Thymus (tissue), 11 donors: ENCODE measurements around the gene TRMT44. TPM values are rescaled to one million over a fixed set of nuclear protein-coding genes. Genes with fewer than 3 reads are reported as not detected.

ENCODE experiments used
- DNase-seq, 9 donors: peaks; one replicate each; pipeline ENCODE4 v3.0.0-alpha.2; 2013; ENCODE audit warnings: low spot score in 9 of 9, low read depth in 6 of 9, missing footprints in 1 of 9
- H3K27ac ChIP-seq, 2 donors: one replicate each; pipeline ENCODE4 v1.5.1; 2013; ENCODE audit warnings: control low read depth in 1 of 2, low read depth in 1 of 2, low read length in 1 of 2, mild to moderate bottlenecking in 1 of 2, moderate library complexity in 1 of 2
- H3K27me3 ChIP-seq, 2 donors: one replicate each; pipeline ENCODE4 v1.5.1; 2013; ENCODE audit warnings: low read length in 1 of 2; ENCODE audit not compliant: control insufficient read depth in 2 of 2, insufficient read depth in 1 of 2
- H3K36me3 ChIP-seq, 2 donors: one replicate each; pipeline ENCODE4 v1.5.1; 2013; ENCODE audit warnings: low read length in 1 of 2, mild to moderate bottlenecking in 1 of 2, moderate library complexity in 1 of 2; ENCODE audit not compliant: control insufficient read depth in 2 of 2, insufficient read depth in 2 of 2
- H3K4me1 ChIP-seq, 2 donors: one replicate each; pipeline ENCODE4 v1.5.1; 2013; ENCODE audit warnings: low read length in 2 of 2; ENCODE audit not compliant: control insufficient read depth in 2 of 2, insufficient read depth in 2 of 2
- H3K4me3 ChIP-seq, 2 donors: one replicate each; pipeline ENCODE4 v1.5.1; 2013; ENCODE audit warnings: low read length in 2 of 2, control low read depth in 1 of 2, mild to moderate bottlenecking in 1 of 2
- H3K9me3 ChIP-seq, 2 donors: one replicate each; pipeline ENCODE4 v1.5.1; 2013; ENCODE audit warnings: low read length in 1 of 2, mild to moderate bottlenecking in 1 of 2; ENCODE audit not compliant: control insufficient read depth in 2 of 2, insufficient read depth in 1 of 2
- WGBS: extraction: QIAGEN DNeasy Blood & Tissue Kit; methylation state at CpG from one replicate; pipeline ENCODE4 v1.1.7; 2013; 5-methylcytosine and 5-hydroxymethylcytosine counted together
- polyA plus RNA-seq: library from polyadenylated mRNA; stranded (reverse); fragments of 200-250 nt; gene quantifications from one replicate; pipeline ENCODE4 v1.2.3, GENCODE V29; 2013
- total RNA-seq: library from RNA; stranded (reverse); fragments of 120-200 nt; gene quantifications from one replicate; pipeline ENCODE4 v1.2.4, GENCODE V29; 2013
- donor health status: healthy.

TRMT44 gene
- total and polyA plus RNA-seq, 2 donors: 8.4 to 9.5 TPM

DNA sequence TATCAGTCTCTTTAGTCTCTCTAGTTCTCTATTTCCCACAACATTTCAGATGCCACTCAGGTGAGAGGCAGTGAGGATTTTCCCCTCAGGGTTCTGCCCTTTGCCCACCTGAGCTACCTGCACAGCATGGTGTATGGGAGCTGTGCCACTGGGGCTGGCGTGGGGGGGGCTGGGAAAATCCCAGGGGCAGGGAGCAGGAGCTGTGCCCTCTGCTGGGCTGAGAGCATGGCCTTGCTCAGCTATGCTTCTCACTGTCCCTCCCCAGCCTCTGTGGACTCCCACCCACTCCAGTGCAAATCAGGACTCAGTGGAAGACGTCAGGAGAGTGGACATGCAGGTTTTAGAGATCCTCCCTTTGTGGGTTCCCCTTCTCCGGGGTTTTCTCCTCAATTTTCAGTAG, 57.2 kb downstream of the TRMT44 start:
- no peak overlapping the region for H3K4me3 ChIP-seq
- no peak overlapping the region for H3K27ac ChIP-seq
- no peaks in the 10 kb centered on the region for H3K4me1 ChIP-seq
- no peaks in the 10 kb centered on the region for H3K27me3 ChIP-seq
- H3K36me3 ChIP-seq: no peaks in the 10 kb centered on the region
- WGBS: 90% methylated on average over 3 of the region's 3 CpGs
- no peak for DNase-seq
- H3K9me3 ChIP-seq: no peaks in the 10 kb centered on the region

DNA sequence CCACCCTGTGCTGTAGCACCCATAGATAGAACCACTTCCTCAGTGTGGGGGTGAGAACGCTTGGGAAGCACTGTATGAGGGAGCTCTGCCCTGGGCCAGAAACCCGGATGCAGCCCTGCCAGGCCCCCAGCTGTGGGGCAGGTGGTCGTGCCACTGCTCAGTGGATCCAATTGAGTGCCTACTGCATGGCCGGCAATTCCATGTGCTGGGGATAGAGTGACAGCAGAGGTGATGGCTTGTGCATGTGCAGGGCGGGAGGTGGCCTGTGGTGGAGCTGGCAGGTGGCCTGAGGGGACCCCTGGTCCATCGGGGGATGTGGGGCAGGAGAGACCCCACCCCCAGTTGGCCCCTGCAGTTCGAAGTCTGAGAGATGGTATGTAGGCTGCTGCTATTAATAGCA, 60.4 kb downstream of the TRMT44 start:
- no peaks in the 10 kb centered on the region for H3K36me3 ChIP-seq
- no peak for DNase-seq
- H3K27ac ChIP-seq: no peak overlapping the region
- H3K9me3 ChIP-seq: no peaks in the 10 kb centered on the region
- H3K27me3 ChIP-seq: no peaks in the 10 kb centered on the region
- 85% methylated on average over 7 of the region's 7 CpGs for WGBS
- no peak overlapping the region for H3K4me3 ChIP-seq
- H3K4me1 ChIP-seq: no peaks in the 10 kb centered on the region

- DNase-seq: no peak
- H3K27ac ChIP-seq: no peak overlapping the region
- H3K9me3 ChIP-seq: no peaks in the 10 kb centered on the region
- H3K4me1 ChIP-seq: no peaks in the 10 kb centered on the region
- H3K27me3 ChIP-seq: no peaks in the 10 kb centered on the region
- H3K36me3 ChIP-seq: no peaks in the 10 kb centered on the region
- no peak overlapping the region for H3K4me3 ChIP-seq
- 96% methylated on average over 5 of the region's 5 CpGs for WGBS
Observed at GRCh38 chr4:8501781-8502180, 61.2 kb downstream of the TRMT44 start.

- no peaks in the 10 kb centered on the region for H3K36me3 ChIP-seq
- no peak overlapping the region for H3K27ac ChIP-seq
- no peak for DNase-seq
- WGBS: 94% methylated on average over 6 of the region's 6 CpGs
- H3K4me3 ChIP-seq: no peak overlapping the region
- no peaks in the 10 kb centered on the region for H3K4me1 ChIP-seq
- no peaks in the 10 kb centered on the region for H3K27me3 ChIP-seq
- H3K9me3 ChIP-seq: no peaks in the 10 kb centered on the region
Observed at GRCh38 chr4:8502371-8502770, 61.8 kb downstream of the TRMT44 start.

- H3K36me3 ChIP-seq: no peaks in the 10 kb centered on the region
- no peak overlapping the region for H3K27ac ChIP-seq
- H3K4me1 ChIP-seq: no peaks in the 10 kb centered on the region
- no peaks in the 10 kb centered on the region for H3K9me3 ChIP-seq
- H3K4me3 ChIP-seq: no peak overlapping the region
- DNase-seq: no peak
- WGBS: 95% methylated on average over 13 of the region's 13 CpGs
- H3K27me3 ChIP-seq: no peaks in the 10 kb centered on the region
Observed at GRCh38 chr4:8502836-8503585, 62.4 kb downstream of the TRMT44 start.

- Histone ChIP-seq H3K36me3 (no peaks in the 10 kb centered on the region), H3K4me3 (no peak overlapping the region), H3K9me3 (no peaks in the 10 kb centered on the region), H3K27ac (no peak overlapping the region), H3K4me1 (no peaks in the 10 kb centered on the region), H3K27me3 (no peaks in the 10 kb centered on the region)
- DNase-seq: no peak
- WGBS: 78% methylated on average over 11 of the region's 11 CpGs
Observed at GRCh38 chr4:8503801-8504200, 63.2 kb downstream of the TRMT44 start.

- 83% methylated on average over 15 of the region's 15 CpGs for WGBS
- H3K36me3 ChIP-seq: no peaks in the 10 kb centered on the region
- DNase-seq: no peak
- H3K9me3 ChIP-seq: no peaks in the 10 kb centered on the region
- no peak overlapping the region for H3K4me3 ChIP-seq
- H3K27me3 ChIP-seq: no peaks in the 10 kb centered on the region
- H3K27ac ChIP-seq: no peak overlapping the region
- no peaks in the 10 kb centered on the region for H3K4me1 ChIP-seq
Observed at GRCh38 chr4:8504279-8505007, 63.9 kb downstream of the TRMT44 start.

- no peaks in the 10 kb centered on the region for H3K9me3 ChIP-seq
- H3K27me3 ChIP-seq: no peaks in the 10 kb centered on the region
- DNase-seq: no peak
- no peak overlapping the region for H3K4me3 ChIP-seq
- 94% methylated on average over 7 of the region's 7 CpGs for WGBS
- no peaks in the 10 kb centered on the region for H3K36me3 ChIP-seq
- H3K27ac ChIP-seq: no peak overlapping the region
- H3K4me1 ChIP-seq: no peaks in the 10 kb centered on the region
Observed at GRCh38 chr4:8505229-8505628, 64.7 kb downstream of the TRMT44 start.

GRCh38 chr4:8506006-8506372, 65.4 kb downstream of the TRMT44 start:
- no peak overlapping the region for H3K27ac ChIP-seq
- H3K36me3 ChIP-seq: no peaks in the 10 kb centered on the region
- no peaks in the 10 kb centered on the region for H3K27me3 ChIP-seq
- H3K4me1 ChIP-seq: no peaks in the 10 kb centered on the region
- H3K4me3 ChIP-seq: no peak overlapping the region
- no peak for DNase-seq
- 79% methylated on average over 5 of the region's 5 CpGs for WGBS
- no peaks in the 10 kb centered on the region for H3K9me3 ChIP-seq
